Liver (tissue), 9 donors: ENCODE results near the gene C11orf68. TPM values are rescaled to one million over a fixed set of nuclear protein-coding genes. Genes with fewer than 3 reads are reported as not detected.

Source experiments
- DNase-seq: peaks from one replicate; pipeline ENCODE4 v3.0.0-alpha.2; 2017; ENCODE audit warnings: low spot score
- H3K27ac ChIP-seq, 2 donors: one replicate each; pipeline ENCODE4 v1.7.0; 2013; ENCODE audit warnings: inconsistent platforms in 2 of 2, low read length in 2 of 2, control low read depth in 1 of 2, low read depth in 1 of 2, mild to moderate bottlenecking in 1 of 2
- H3K27me3 ChIP-seq, 4 donors: one replicate each; pipeline versions ENCODE4 v1.6.1 to v1.7.0; 2013; ENCODE audit warnings: low read length in 3 of 4, inconsistent platforms in 1 of 4, mild to moderate bottlenecking in 1 of 4, moderate library complexity in 1 of 4; ENCODE audit not compliant: control insufficient read depth in 4 of 4, insufficient read depth in 4 of 4
- H3K36me3 ChIP-seq, 4 donors: one replicate each; pipeline versions ENCODE4 v1.6.1 to v1.7.0; 2013; ENCODE audit warnings: low read length in 3 of 4, mild to moderate bottlenecking in 3 of 4, low read depth in 1 of 4, moderate library complexity in 1 of 4; ENCODE audit not compliant: control insufficient read depth in 4 of 4, insufficient read depth in 3 of 4
- H3K4me1 ChIP-seq, 4 donors: one replicate each; pipeline versions ENCODE4 v1.6.1 to v1.7.0; 2013; ENCODE audit warnings: low read length in 3 of 4, mild to moderate bottlenecking in 3 of 4, moderate library complexity in 1 of 4; ENCODE audit not compliant: control insufficient read depth in 4 of 4, insufficient read depth in 4 of 4
- H3K4me3 ChIP-seq, 3 donors: one replicate each; pipeline versions ENCODE4 v1.6.1 to v1.7.0; 2013; ENCODE audit warnings: low read length in 3 of 3, control low read depth in 1 of 3, low read depth in 1 of 3, mild to moderate bottlenecking in 1 of 3
- H3K9ac ChIP-seq, 2 donors: one replicate each; pipeline ENCODE4 v1.7.0; 2013; ENCODE audit warnings: low read length in 2 of 2, mild to moderate bottlenecking in 2 of 2, moderate library complexity in 2 of 2, control low read depth in 1 of 2, low read depth in 1 of 2
- H3K9me3 ChIP-seq, 4 donors: one replicate each; pipeline versions ENCODE4 v1.6.1 to v1.7.0; 2013; ENCODE audit warnings: low read length in 3 of 4; ENCODE audit not compliant: control insufficient read depth in 4 of 4
- ATF3 ChIP-seq: IDR thresholded peaks from 2 replicates; pipeline ENCODE4 v1.6.1; 2016; ENCODE audit warnings: antibody characterized with exemption
- CTCF ChIP-seq: fragments of 150-350 bp; IDR thresholded peaks from 2 replicates; pipeline ENCODE4 v1.5.1; 2017; ENCODE audit warnings: improper control_type of control experiment, low read depth, low read length; ENCODE audit not compliant: missing input control
- EGR1 ChIP-seq, 2 donors: IDR thresholded peaks; 2 replicates each; pipeline ENCODE4 v1.6.1; 2016 to 2018; ENCODE audit warnings: antibody characterized with exemption in 2 of 2, low read depth in 2 of 2
- FOXA1 ChIP-seq: IDR thresholded peaks from 2 replicates; pipeline ENCODE4 v1.6.1; 2016; ENCODE audit warnings: antibody characterized with exemption
- FOXA2 ChIP-seq: IDR thresholded peaks from 2 replicates; pipeline ENCODE4 v1.6.1; 2016; ENCODE audit warnings: antibody characterized with exemption
- GABPA ChIP-seq, 2 donors: IDR thresholded peaks in 1 of 2; conservative IDR thresholded peaks in 1 of 2; 2 replicates each; pipeline ENCODE4 v1.6.1; 2016; ENCODE audit warnings: antibody characterized with exemption in 2 of 2, mild to moderate bottlenecking in 1 of 2, moderate library complexity in 1 of 2
- HNF4A ChIP-seq, 2 donors: conservative IDR thresholded peaks; 2 replicates each; pipeline ENCODE4 v1.6.1; 2016; ENCODE audit warnings: antibody characterized with exemption in 2 of 2, mild to moderate bottlenecking in 2 of 2
- HNF4G ChIP-seq: IDR thresholded peaks from 2 replicates; pipeline ENCODE4 v1.6.1; 2016; ENCODE audit warnings: antibody characterized with exemption
- JUND ChIP-seq, 2 donors: IDR thresholded peaks; 2 replicates each; pipeline ENCODE4 v1.6.1; 2016; ENCODE audit warnings: antibody characterized with exemption in 2 of 2
- MAX ChIP-seq: IDR thresholded peaks from 2 replicates; pipeline ENCODE4 v1.6.1; 2016; ENCODE audit warnings: antibody characterized with exemption
- NR2F2 ChIP-seq: IDR thresholded peaks from 2 replicates; pipeline ENCODE4 v1.6.1; 2016; ENCODE audit warnings: antibody characterized with exemption
- RAD21 ChIP-seq, 2 donors: IDR thresholded peaks; 2 replicates each; pipeline ENCODE4 v1.6.1; 2016; ENCODE audit warnings: antibody characterized with exemption in 2 of 2, mild to moderate bottlenecking in 2 of 2
- REST ChIP-seq: IDR thresholded peaks from 2 replicates; pipeline ENCODE4 v1.6.1; 2016; ENCODE audit warnings: antibody characterized with exemption, mild to moderate bottlenecking
- RXRA ChIP-seq, 2 donors: IDR thresholded peaks; 2 replicates each; pipeline ENCODE4 v1.6.1; 2017 to 2018; ENCODE audit warnings: antibody characterized with exemption in 2 of 2, mild to moderate bottlenecking in 1 of 2
- SP1 ChIP-seq: IDR thresholded peaks from 2 replicates; pipeline ENCODE4 v1.6.1; 2018; ENCODE audit warnings: antibody characterized with exemption, mild to moderate bottlenecking
- TAF1 ChIP-seq: conservative IDR thresholded peaks from 2 replicates; pipeline ENCODE4 v1.6.1; 2016; ENCODE audit warnings: antibody characterized with exemption, mild to moderate bottlenecking
- YY1 ChIP-seq: IDR thresholded peaks from 2 replicates; pipeline ENCODE4 v1.6.1; 2016; ENCODE audit warnings: antibody characterized with exemption, mild to moderate bottlenecking
- ZBTB33 ChIP-seq: IDR thresholded peaks from 2 replicates; pipeline ENCODE4 v1.6.1; 2016; ENCODE audit warnings: antibody characterized with exemption
- WGBS: extraction: QIAGEN DNeasy Blood & Tissue Kit; methylation state at CpG from one replicate; pipeline ENCODE4 v1.1.7; 2013; 5-methylcytosine and 5-hydroxymethylcytosine counted together
- polyA plus RNA-seq, 2 donors: library from polyadenylated mRNA; stranded (reverse) in 1 of 2; unstranded in 1 of 2; fragments of 200-250 nt in 1 of 2; fragments of >200 nt in 1 of 2; fragmentation: Nextera tagmentation in 1 of 2; extraction: Ambion mirVana in 1 of 2; gene quantifications; one replicate each; pipeline versions ENCODE4 v1.2.1 to v1.2.3, GENCODE V29; 2013 to 2015
- total RNA-seq, 2 donors: library from RNA; depleted of rRNA; stranded (reverse); fragments of >200 nt; gene quantifications; one replicate each; pipeline ENCODE4 v1.2.3, GENCODE V29; 2014
- donor health status: healthy.
- donor health status: healthy.
- donor health status: healthy.
- donor health status: healthy.
- donor health status: healthy.

The C11orf68 gene
- total and polyA plus RNA-seq, 4 donors = 4.4 to 15.4 (median 11.2) TPM

- TF ChIP-seq MAX (no peak), HNF4A (conservative IDR thresholded peaks at IDR 0.05) (no peak), TAF1 (no peak), JUND (IDR thresholded peaks at IDR 0.05) (no peak), EGR1 (IDR thresholded peaks at IDR 0.05; ENCODE audit: low read depth in 2 of 2) (no peak)
Measured at GRCh38 chr11:65917434-65918210, 1.2 kb downstream of the C11orf68 start (continued).

GRCh38 chr11:65917077-65917433, 1.8 kb downstream of the C11orf68 start:
- Histone ChIP-seq H3K36me3 (peaks cover 0 to 2% (median 0%) of the 10 kb centered on the region in 4 donors), H3K4me3 (no peak overlapping the region), H3K9me3 (no peaks in the 10 kb centered on the region), H3K4me1 (peaks cover 7 to 31% (median 21%) of the 10 kb centered on the region in 4 donors), H3K27me3 (no peaks in the 10 kb centered on the region), H3K27ac (no peak overlapping the region), H3K9ac (no peak overlapping the region)
- 95% methylated on average over 3 of the region's 3 CpGs for WGBS
- DNase-seq = no peak
- TF ChIP-seq SP1 (no peak), HNF4G (no peak), RAD21 (IDR thresholded peaks at IDR 0.05) (no peak), HNF4A (conservative IDR thresholded peaks at IDR 0.05) (no peak), GABPA (IDR thresholded peaks at IDR 0.05 in 1 of 2, conservative IDR thresholded peaks at IDR 0.05 in 1 of 2) (no peak), ATF3 (no peak), REST (no peak), FOXA2 (no peak), JUND (IDR thresholded peaks at IDR 0.05) (no peak), TAF1 (no peak), EGR1 (IDR thresholded peaks at IDR 0.05; ENCODE audit: low read depth in 2 of 2) (no peak), FOXA1 (no peak), ZBTB33 (no peak), RXRA (IDR thresholded peaks at IDR 0.05) (no peak), MAX (no peak), NR2F2 (no peak), YY1 (no peak), CTCF (no peak)
